ENCODE results near the gene CUL2.
"Not testable (repeated sequence)": the region's sequence is repeated elsewhere in the genome, so short reads cannot be mapped to it uniquely, and the experiment has no call there.

DNA sequence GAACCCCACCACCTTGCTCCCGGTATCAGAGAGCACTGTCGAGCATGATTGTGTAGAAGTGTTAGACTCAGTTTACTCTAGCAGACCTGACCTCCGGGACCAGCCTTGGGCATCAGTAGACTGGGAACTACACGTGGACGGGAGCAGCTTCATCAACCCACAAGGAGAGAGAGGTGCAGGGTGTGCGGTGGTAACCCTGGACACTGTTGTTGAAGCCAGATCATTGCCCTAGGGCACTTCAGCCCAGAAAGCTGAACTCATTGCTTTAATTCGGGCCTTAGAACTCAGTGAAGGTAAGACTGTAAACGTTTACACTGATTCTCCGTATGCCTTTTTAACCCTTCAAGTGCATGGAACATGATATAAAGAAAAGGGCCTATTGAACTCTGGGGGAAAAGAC is 117.0 kb downstream of the CUL2 start:
- not testable (repeated sequence) for TF ChIP-seq POLR2A (IDR thresholded peaks at IDR 0.05)
- TF ChIP-seq, protein P1, sequence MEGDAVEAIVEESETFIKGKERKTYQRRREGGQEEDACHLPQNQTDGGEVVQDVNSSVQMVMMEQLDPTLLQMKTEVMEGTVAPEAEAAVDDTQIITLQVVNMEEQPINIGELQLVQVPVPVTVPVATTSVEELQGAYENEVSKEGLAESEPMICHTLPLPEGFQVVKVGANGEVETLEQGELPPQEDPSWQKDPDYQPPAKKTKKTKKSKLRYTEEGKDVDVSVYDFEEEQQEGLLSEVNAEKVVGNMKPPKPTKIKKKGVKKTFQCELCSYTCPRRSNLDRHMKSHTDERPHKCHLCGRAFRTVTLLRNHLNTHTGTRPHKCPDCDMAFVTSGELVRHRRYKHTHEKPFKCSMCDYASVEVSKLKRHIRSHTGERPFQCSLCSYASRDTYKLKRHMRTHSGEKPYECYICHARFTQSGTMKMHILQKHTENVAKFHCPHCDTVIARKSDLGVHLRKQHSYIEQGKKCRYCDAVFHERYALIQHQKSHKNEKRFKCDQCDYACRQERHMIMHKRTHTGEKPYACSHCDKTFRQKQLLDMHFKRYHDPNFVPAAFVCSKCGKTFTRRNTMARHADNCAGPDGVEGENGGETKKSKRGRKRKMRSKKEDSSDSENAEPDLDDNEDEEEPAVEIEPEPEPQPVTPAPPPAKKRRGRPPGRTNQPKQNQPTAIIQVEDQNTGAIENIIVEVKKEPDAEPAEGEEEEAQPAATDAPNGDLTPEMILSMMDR (IDR thresholded peaks at IDR 0.05) = not testable (repeated sequence)
